ENCODE results near the gene RHO. TPM values are rescaled to one million over a fixed set of nuclear protein-coding genes. Genes with fewer than 3 reads are reported as not detected.
A peak's percentile ranks its signal among the peaks of the same experiment; 100 is the strongest.

The RHO gene
- total RNA-seq, 1 donor from 2014 or later: not detected

DNA sequence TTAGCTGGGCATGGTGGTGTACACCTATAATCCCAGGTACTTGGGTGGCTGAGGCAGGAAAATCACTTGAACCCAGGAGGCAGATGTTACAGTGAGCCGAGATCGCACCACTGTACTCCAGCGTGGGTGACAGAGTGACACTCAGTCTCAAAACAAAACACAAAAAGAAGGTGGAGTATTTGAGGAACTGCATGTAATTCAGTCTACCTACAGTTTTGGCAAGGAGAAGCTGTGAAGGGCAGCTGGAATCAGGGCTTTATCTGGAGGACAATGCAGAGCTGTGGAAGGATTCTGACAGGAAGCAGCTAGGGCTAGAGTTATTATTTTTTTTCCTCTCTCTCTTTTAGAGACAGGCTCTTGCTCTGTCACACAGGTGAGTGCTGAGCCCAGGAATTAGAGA, 21.4 kb downstream of the RHO start:
- TF ChIP-seq, protein P1, sequence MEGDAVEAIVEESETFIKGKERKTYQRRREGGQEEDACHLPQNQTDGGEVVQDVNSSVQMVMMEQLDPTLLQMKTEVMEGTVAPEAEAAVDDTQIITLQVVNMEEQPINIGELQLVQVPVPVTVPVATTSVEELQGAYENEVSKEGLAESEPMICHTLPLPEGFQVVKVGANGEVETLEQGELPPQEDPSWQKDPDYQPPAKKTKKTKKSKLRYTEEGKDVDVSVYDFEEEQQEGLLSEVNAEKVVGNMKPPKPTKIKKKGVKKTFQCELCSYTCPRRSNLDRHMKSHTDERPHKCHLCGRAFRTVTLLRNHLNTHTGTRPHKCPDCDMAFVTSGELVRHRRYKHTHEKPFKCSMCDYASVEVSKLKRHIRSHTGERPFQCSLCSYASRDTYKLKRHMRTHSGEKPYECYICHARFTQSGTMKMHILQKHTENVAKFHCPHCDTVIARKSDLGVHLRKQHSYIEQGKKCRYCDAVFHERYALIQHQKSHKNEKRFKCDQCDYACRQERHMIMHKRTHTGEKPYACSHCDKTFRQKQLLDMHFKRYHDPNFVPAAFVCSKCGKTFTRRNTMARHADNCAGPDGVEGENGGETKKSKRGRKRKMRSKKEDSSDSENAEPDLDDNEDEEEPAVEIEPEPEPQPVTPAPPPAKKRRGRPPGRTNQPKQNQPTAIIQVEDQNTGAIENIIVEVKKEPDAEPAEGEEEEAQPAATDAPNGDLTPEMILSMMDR (IDR thresholded peaks at IDR 0.05; ENCODE audit: insufficient read depth, low read length, severe bottlenecking): no peak
- FAIRE-seq (no peak), DNase-seq (ENCODE audit: low read depth) (no peak)
- no peaks in the 10 kb centered on the region for H3K36me3 ChIP-seq (ENCODE audit: control insufficient read depth, insufficient read depth, low read length)
- H3K4me3 ChIP-seq (ENCODE audit: low read depth, low read length): no peak overlapping the region
- no peaks in the 10 kb centered on the region for H3K27me3 ChIP-seq (ENCODE audit: control insufficient read depth, insufficient read depth, low read length)

DNA sequence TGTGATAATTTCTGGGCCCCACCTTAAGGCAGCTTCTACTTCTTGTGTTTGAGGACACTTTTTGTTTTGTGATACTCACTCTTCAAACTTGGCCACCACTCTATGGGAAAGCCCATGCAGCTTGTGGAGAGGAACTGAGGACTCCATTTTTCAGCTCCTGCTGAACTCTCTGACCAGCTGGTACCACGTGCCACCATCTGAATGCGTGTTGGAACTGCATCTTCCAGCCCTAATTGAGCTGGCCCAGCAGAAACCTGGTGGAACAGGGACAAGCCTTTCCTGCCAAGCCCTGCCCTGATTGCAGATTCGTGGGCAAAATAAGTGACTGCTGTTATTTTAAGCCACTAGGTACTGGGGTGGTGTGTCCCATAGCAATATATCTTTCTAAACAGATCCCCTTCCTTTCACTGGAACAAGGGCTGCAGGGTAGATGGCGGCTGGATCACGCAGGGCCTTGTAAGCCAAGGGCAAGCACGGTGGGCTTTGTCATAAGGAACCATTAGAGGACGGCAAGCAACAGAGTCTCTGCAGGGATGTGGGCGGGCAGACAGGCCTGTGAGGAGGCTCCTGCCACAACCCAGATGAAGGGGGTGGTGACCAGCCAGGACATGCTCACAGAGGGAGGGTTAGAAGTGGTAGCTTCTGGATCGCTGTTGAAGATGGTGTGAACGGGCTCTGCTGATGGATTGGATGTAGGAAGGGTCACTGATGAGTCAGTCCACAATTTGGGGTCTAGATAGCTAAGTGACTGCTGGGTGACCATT, 24.0 kb downstream of the RHO start:
- FAIRE-seq (peak; percentile 90), DNase-seq (ENCODE audit: low read depth) (no peak)
- Histone ChIP-seq H3K36me3 (ENCODE audit: control insufficient read depth, insufficient read depth, low read length) (no peaks in the 10 kb centered on the region), H3K4me3 (ENCODE audit: low read depth, low read length) (no peak overlapping the region), H3K27me3 (ENCODE audit: control insufficient read depth, insufficient read depth, low read length) (no peaks in the 10 kb centered on the region)
- TF ChIP-seq, protein P1 (IDR thresholded peaks at IDR 0.05; ENCODE audit: insufficient read depth, low read length, severe bottlenecking): no peak

DNA sequence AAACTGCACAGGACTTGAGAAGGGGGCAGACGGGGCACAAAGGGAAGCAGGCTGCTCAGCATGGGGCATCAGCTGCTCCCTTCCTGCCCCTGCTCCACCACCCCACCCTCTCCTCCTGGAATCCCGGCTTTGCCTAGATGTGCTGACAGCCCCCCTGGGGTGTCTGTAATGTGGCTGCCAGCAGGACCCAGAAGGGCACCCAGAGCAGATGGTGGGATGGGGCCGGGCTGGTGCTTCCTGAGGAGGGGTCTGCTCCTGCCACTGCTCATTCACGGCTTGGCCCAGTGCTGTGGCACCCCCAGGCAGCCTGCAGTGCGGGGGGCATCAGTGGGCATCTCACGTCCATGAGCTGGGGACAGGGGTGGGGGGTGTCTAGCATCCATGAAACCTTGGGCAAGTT, 24.7 kb downstream of the RHO start:
- Histone ChIP-seq H3K4me3 (ENCODE audit: low read depth, low read length) (no peak overlapping the region), H3K36me3 (ENCODE audit: control insufficient read depth, insufficient read depth, low read length) (no peaks in the 10 kb centered on the region), H3K27me3 (ENCODE audit: control insufficient read depth, insufficient read depth, low read length) (no peaks in the 10 kb centered on the region)
- no peak for FAIRE-seq
- DNase-seq (ENCODE audit: low read depth): no peak
- TF ChIP-seq, protein P1 (IDR thresholded peaks at IDR 0.05; ENCODE audit: insufficient read depth, low read length, severe bottlenecking): no peak

DNA sequence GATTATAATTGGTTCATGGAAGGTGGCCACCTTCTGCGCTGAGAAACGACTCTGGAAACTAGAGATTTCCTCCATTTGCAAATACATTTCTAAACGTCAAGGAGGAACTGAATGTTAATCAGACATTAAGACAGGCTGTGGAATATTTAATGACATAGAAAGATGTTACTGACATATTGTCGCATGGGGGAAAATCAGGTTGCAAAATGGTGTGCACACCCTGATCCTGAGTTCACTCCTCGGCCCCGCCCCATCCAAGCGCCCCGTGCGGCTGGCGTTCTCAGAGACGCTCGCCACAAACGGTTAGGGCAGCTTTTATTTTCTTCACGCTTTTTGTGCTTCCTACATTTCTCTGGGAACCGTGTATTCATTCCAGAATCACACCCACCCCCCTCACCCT, 25.3 kb downstream of the RHO start:
- FAIRE-seq: no peak
- H3K36me3 ChIP-seq (ENCODE audit: control insufficient read depth, insufficient read depth, low read length): no peaks in the 10 kb centered on the region
- DNase-seq (ENCODE audit: low read depth): no peak
- H3K27me3 ChIP-seq (ENCODE audit: control insufficient read depth, insufficient read depth, low read length): no peaks in the 10 kb centered on the region
- no peak overlapping the region for H3K4me3 ChIP-seq (ENCODE audit: low read depth, low read length)
- TF ChIP-seq, protein P1 (IDR thresholded peaks at IDR 0.05; ENCODE audit: insufficient read depth, low read length, severe bottlenecking): peak; percentile 9

DNA sequence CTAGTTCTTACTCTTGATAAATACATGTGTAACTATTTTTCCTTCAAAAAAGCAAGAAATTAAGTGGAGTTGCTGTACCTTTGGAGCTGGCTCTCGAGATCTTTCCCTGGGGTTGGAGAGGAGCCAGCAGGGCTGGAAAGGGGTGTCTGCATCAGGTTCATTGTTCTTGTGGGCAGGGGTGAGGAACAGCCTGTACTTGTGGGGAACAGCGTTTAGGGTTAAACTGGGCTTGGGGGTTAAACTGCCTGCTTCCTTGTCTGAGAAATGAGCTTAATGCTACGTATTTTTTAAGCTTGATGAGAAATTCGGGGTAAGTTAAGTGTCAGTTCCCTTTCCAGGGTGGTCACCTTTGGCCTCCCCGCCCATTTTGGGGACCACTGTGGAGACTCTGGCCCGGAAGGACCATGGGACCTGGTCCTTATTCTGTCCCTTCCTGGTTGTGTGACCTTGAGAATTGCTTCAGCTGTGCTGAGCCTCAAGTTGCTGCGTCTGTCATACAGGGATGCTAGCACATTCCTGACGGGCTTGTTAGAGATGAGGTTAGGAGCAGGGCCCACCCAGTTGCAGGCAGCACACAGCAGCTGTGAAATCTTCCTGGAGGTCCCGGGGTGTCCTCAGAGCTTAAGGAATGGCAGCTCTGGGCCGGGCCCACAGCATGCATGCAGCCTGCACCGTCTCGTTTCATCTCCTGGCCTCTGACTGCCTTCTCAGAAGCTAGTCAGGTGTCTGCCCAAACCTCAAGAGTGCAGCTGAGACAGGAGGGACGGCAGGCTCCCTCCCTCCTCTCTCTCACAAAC, 26.1 kb downstream of the RHO start:
- TF ChIP-seq, protein P1 (IDR thresholded peaks at IDR 0.05; ENCODE audit: insufficient read depth, low read length, severe bottlenecking): no peak
- Histone ChIP-seq H3K27me3 (ENCODE audit: control insufficient read depth, insufficient read depth, low read length) (no peaks in the 10 kb centered on the region), H3K4me3 (ENCODE audit: low read depth, low read length) (no peak overlapping the region), H3K36me3 (ENCODE audit: control insufficient read depth, insufficient read depth, low read length) (no peaks in the 10 kb centered on the region)
- FAIRE-seq: peak; percentile 84
- DNase-seq (ENCODE audit: low read depth): no peak

Measured in bronchial epithelial cell (primary cell).